ENCODE data around the gene SPON2.

- TF ChIP-seq, protein P1, sequence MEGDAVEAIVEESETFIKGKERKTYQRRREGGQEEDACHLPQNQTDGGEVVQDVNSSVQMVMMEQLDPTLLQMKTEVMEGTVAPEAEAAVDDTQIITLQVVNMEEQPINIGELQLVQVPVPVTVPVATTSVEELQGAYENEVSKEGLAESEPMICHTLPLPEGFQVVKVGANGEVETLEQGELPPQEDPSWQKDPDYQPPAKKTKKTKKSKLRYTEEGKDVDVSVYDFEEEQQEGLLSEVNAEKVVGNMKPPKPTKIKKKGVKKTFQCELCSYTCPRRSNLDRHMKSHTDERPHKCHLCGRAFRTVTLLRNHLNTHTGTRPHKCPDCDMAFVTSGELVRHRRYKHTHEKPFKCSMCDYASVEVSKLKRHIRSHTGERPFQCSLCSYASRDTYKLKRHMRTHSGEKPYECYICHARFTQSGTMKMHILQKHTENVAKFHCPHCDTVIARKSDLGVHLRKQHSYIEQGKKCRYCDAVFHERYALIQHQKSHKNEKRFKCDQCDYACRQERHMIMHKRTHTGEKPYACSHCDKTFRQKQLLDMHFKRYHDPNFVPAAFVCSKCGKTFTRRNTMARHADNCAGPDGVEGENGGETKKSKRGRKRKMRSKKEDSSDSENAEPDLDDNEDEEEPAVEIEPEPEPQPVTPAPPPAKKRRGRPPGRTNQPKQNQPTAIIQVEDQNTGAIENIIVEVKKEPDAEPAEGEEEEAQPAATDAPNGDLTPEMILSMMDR (IDR thresholded peaks at IDR 0.05), result no peak
- TF ChIP-seq POLR2AphosphoS5 (IDR thresholded peaks at IDR 0.05; ENCODE audit: low read depth, low read length), result no peak
- no peak for TF ChIP-seq TCF7L2 (IDR thresholded peaks at IDR 0.05; ENCODE audit: low read depth, low read length)
These were observed 39.6 kb upstream of the SPON2 start for GRCh38 chr4:1211891-1212545.

All from Panc1 (cell line).